Measurements from ENCODE around the gene ERBB2.
"Not testable (repeated sequence)": the region's sequence is repeated elsewhere in the genome, so short reads cannot be mapped to it uniquely, and the experiment has no call there.

The ERBB2 gene

DNA sequence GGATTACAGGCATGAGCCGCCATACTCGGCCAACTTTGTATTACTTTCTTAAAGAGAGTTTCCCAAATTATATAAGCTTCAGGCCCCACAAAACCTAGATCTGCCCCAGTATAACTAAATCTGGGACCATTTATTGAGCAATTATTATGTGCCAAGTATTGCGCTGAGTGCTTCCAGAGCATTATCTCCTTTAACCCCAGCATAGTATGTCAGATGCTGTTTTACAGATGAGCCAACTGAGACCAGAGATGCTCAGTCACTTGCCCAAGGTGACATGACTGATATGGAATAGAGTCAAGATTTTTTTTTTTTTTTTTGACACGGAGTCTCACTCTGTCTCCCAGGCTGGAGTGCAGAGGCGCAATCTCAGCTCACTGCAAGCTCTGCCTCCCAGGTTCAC lies 1.9 kb upstream of the ERBB2 start:
- TF ChIP-seq, protein P1, sequence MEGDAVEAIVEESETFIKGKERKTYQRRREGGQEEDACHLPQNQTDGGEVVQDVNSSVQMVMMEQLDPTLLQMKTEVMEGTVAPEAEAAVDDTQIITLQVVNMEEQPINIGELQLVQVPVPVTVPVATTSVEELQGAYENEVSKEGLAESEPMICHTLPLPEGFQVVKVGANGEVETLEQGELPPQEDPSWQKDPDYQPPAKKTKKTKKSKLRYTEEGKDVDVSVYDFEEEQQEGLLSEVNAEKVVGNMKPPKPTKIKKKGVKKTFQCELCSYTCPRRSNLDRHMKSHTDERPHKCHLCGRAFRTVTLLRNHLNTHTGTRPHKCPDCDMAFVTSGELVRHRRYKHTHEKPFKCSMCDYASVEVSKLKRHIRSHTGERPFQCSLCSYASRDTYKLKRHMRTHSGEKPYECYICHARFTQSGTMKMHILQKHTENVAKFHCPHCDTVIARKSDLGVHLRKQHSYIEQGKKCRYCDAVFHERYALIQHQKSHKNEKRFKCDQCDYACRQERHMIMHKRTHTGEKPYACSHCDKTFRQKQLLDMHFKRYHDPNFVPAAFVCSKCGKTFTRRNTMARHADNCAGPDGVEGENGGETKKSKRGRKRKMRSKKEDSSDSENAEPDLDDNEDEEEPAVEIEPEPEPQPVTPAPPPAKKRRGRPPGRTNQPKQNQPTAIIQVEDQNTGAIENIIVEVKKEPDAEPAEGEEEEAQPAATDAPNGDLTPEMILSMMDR (IDR thresholded peaks at IDR 0.05; ENCODE audit: low read depth, low read length), result no peak
- DNase-seq (ENCODE audit: extremely low read depth, low read depth), result no peak

DNA sequence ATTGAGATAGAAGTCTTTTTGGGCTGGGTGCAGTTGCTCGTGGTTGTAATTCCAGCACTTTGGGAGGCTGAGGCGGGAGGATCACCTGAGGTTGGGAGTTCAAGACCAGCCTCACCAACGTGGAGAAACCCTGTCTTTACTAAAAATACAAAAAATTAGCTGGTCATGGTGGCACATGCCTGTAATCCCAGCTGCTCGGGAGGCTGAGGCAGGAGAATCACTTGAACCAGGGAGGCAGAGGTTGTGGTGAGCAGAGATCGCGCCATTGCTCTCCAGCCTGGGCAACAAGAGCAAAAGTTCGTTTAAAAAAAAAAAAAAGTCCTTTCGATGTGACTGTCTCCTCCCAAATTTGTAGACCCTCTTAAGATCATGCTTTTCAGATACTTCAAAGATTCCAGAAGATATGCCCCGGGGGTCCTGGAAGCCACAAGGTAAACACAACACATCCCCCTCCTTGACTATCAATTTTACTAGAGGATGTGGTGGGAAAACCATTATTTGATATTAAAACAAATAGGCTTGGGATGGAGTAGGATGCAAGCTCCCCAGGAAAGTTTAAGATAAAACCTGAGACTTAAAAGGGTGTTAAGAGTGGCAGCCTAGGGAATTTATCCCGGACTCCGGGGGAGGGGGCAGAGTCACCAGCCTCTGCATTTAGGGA lies 577 bp upstream of the ERBB2 start:
- not testable (repeated sequence) for DNase-seq (ENCODE audit: extremely low read depth, low read depth)

DNA sequence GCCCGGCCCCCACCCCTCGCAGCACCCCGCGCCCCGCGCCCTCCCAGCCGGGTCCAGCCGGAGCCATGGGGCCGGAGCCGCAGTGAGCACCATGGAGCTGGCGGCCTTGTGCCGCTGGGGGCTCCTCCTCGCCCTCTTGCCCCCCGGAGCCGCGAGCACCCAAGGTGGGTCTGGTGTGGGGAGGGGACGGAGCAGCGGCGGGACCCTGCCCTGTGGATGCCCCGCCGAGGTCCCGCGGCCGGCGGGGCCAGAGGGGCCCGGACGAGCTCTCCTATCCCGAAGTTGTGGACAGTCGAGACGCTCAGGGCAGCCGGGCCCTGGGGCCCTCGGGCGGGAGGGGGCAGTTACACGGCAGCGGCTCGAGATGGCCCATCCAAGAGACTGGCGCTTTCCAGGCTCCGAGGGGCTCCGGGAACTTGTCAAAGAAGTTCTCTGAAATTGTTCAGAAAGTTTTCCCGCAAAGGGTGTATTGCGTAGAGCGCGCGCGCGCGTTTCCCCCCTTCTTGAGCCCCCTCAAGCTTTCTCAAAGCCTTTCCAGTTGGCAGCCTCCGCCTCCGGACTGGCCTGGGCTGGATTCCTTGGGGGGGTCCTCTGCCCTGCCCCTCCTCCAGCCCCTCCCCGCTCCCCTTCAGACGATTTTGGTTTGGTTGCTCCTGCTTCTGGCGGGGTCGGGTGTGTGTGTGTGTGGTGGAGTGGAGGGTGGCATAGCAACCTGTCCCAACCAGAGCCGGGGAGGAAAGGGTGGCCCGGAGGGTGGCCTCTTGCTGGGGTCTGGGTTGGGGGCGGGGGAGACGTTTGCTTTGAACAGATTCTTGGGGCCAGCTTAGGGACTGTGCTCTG lies 504 bp downstream of the ERBB2 start:
- DNase-seq (ENCODE audit: extremely low read depth, low read depth), result no peak
- TF ChIP-seq, protein P1 (IDR thresholded peaks at IDR 0.05; ENCODE audit: low read depth, low read length), result no peak

DNA sequence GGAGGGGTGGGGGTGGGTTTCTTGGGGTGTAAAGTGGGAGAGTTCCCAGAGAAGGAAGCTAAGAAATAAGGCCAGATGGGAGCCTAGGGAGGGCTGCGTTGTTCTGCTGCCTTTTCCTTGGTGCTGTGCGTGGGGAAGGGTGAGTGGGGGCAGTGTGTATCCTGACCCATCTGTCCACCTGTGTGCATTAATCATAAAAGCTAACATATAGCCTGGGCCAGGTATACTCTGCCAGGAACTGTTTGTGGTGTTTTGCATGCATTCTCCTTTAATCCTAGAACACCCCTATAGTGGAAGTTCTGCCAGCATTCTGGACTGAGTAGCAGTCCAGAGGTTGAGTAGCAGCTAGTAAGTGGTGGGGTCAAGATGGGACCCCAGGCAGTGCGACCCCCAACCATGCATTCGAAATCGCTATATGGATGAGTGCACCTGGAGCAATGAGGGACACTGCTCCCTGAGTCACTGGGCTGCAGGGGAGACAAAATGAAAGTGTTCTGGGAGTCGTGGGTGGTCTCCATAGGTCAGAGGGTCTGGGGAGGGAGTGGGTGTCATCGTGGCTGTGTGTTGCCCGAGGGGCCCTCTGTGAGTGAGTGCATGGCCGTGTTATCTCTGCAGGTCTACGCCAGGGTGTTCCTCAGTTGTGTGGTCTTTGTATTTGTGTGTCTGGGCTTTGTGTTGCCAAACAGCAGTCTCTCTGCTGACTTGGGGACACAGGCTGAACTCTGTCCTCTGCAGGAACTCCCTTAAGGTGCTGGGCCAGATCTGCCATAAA lies 1.3 kb downstream of the ERBB2 start:
- TF ChIP-seq, protein P1 (IDR thresholded peaks at IDR 0.05; ENCODE audit: low read depth, low read length), result no peak
- DNase-seq (ENCODE audit: extremely low read depth, low read depth), result no peak

DNA sequence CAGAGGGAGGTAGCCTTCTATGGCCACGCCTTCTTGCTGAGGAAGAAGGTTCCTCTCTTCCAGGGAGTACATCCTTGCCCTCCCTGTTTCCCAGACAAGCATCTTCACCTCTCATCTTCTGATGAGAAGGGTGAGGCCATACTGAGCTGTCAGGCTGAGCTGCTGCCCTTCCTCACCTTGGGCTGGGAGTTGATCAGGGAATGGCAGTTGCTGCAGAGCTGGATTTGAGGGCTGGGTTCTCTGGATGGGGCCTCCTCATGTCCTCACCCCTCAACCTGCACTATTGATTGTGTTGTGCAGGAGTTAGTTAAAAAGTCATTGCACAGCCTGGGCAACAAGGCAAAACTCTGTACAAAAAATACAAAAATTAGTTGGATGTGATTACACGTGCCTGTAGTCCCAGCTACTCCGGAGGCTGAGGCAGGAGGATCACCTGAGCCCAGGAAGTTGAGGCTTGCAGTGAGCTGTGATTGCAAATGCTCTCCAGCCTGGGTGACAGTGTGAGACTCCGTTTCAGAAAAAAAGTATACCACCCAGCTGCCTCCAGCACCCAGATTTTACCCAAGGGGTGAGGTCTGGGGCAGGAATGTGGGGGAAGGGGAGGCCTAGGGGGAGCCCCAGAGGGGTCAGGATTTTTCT lies 2.0 kb downstream of the ERBB2 start:
- no peak for DNase-seq (ENCODE audit: extremely low read depth, low read depth)
- TF ChIP-seq, protein P1 (IDR thresholded peaks at IDR 0.05; ENCODE audit: low read depth, low read length), result no peak

DNA sequence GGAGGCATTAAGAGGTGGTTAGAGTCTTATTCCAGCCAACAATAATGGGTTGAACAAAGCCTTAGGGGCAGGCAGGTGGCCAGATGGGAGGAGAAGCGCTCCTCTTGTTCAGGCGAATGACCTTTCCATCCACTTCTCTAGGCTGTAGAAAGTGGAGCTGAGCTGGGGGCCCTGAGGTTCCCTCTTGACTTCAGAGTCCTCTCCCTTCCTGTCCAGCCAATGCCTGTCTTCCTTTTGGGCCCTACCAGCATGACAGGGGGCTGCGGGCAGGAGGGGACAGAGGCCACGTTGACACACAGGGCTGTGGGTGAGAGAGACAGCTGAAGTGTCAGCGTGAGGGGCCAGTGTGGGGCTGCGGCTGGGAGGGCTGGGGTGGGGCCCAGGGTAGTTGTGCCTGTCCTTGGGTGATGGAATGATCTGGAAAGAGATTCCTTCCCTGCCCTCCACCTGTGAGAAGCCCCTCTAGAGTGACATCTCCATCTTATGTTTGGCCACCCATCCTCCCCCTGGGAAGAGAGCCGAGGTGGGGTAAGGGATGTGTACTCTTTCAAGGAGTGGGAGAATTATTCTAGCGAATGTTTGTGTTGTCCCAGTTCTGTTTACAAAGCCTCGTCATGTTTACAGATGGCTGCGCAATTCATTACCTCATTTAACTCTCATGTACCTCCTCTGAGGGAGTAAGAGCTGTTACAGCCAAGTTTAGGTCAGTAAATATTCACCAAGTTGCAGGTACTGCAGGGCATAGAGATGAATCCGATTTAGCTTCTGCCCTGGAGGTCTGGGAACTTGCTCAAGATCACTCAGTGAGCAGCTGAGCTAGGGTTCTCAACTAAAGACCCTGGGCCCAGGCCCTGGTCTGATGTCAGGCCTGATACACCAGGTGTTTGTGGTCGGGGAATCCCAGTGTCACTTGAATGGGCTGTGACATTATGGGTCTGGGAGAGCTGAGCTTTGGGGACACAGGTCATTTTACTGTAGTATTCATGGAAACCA lies 3.3 kb downstream of the ERBB2 start:
- DNase-seq (ENCODE audit: extremely low read depth, low read depth), result no peak
- TF ChIP-seq, protein P1 (IDR thresholded peaks at IDR 0.05; ENCODE audit: low read depth, low read length), result no peak

All from AG09319 (cell line).